Inflammatory macrophage treated with lipopolysaccharide for 1 hour (primary cell): ENCODE data around the gene FUCA1.
"Not testable (repeated sequence)": the region's sequence is repeated elsewhere in the genome, so short reads cannot be mapped to it uniquely, and the experiment has no call there.

ENCODE experiments used
- DNase-seq, 2 donors: peaks; one replicate each; pipeline ENCODE4 v3.0.0-alpha.2; 2020 to 2022

The FUCA1 gene

DNA sequence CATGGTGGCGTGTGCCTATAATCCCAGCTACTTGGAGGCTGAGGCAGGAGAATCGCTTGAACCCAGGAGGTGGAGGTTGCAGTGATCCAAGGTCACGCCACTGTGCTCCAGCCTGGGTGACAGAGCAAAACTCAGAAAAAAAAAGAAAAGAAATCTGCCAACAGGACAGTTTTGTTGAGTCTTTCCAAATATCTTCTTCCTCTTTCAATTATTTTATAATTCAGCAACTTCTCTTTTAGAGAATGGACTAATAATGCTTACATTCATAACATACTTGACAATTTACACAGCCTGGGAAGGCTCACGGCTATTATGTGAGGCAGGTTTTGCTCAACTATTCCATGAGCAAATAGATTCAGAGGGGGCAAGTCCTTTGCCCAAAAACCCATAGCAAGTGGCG, 27.0 kb upstream of the FUCA1 start:
- DNase-seq = peak; percentile 74 to 84

- DNase-seq = no peak
Measured at GRCh38 chr1:23889074-23889473, 21.0 kb upstream of the FUCA1 start.

DNA sequence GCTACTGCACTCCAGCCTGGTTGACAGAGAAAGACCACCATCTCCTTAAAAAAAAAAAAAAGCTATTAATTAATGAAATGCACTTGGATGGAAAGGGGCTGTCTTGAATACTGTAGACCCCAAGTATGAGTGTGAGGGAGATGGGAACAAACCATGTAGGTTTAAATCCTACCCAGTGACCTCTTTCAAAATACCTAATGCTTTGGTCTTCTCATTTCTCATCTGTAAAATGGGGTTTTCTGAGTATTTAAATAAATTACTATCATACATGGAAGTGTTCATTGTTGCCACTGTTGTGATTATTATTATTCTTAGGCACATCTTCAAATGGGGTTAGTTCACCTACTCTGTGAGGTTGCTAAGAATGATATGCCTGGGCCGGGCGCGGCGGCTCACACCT, 17.1 kb upstream of the FUCA1 start:
- DNase-seq = no peak

DNA sequence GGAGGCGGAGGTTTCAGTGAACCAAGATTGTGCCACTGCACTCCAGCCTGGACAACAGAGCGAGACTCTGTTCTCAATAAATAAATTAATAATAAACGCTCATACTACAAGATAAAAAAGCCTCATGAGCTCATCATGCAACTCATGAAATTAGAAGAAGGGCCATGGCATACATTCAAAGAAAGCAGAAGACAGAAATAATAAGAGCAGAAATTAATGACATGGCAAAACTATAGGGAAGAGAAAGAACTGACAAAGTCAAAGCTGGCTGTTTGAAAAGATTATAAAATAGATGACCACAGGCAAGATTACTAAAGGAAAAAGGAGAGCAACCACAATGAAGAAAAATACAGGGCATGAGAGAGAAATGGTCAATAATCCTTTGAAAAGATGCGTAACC, 14.7 kb upstream of the FUCA1 start:
- DNase-seq = no peak

- DNase-seq = no peak
Measured at GRCh38 chr1:23879809-23880208, 11.7 kb upstream of the FUCA1 start.

DNA sequence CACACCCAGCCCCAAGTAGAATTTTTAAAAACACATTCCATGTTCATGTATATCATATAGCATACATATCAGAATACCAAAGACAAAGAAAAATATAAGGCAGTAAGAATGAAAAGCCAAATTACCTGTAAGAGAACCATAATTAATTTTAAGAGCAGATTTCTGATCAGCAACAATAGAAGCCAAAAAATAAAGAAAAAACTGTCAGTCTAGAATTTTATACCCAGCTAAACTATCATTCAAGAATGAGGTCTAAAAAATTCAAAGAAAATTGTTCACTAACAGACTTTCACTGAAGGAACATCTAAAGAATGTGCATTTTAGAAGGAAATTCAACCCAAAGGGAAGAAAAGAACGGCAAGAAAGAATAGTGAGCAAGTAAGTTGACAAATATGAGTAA, 10.6 kb upstream of the FUCA1 start:
- no peak for DNase-seq

- no peak for DNase-seq
Measured at GRCh38 chr1:23875382-23875781, 7.3 kb upstream of the FUCA1 start.

- DNase-seq = no peak
Measured at GRCh38 chr1:23872421-23872820, 4.3 kb upstream of the FUCA1 start.

GRCh38 chr1:23869051-23869450, 961 bp upstream of the FUCA1 start:
- peak; percentile 42 to 63 for DNase-seq

- DNase-seq = peak in 1 of 2 donors; percentile 6
Measured at GRCh38 chr1:23868557-23869016, 497 bp upstream of the FUCA1 start.

DNA sequence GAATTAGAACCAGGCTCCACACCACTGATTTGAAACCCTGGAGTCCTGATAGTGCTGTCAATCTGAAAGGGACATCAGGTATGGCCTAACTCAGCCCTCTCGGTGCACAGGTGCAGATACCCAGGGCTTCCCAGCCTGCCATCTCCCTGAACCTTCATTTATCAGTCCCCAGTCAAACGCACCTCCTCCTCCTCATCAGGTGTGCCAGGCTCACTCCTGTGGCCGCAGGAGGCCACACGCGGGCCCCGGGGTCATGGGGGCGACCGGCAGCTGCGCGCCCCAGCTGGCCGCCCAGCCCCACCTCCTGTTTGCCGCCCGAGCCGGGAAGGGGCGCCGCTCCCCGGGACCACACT, 572 bp downstream of the FUCA1 start:
- DNase-seq = no peak

DNA sequence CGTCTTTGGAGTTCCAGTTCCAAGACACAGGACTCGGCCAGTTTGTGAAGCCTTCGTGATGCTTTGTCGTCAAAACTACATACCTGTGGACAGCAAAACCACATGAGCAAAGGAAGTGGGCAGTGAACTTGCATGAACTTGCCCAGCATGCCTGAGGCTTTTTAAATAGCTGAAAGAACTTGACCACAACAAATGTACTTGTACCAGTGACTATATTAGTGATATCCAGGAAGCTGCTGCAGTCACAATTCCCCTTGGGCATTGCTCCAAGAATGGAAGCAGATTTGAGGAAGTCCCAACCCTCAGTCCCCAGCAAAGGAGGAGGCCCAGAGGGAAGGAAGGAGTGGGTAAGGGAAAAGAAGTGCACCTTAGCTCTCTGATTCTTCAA, 2.6 kb downstream of the FUCA1 start:
- DNase-seq = peak; percentile 42 to 51

GRCh38 chr1:23864801-23865542, 3.1 kb downstream of the FUCA1 start:
- no peak for DNase-seq

GRCh38 chr1:23862640-23863039, 5.5 kb downstream of the FUCA1 start:
- DNase-seq = no peak

DNA sequence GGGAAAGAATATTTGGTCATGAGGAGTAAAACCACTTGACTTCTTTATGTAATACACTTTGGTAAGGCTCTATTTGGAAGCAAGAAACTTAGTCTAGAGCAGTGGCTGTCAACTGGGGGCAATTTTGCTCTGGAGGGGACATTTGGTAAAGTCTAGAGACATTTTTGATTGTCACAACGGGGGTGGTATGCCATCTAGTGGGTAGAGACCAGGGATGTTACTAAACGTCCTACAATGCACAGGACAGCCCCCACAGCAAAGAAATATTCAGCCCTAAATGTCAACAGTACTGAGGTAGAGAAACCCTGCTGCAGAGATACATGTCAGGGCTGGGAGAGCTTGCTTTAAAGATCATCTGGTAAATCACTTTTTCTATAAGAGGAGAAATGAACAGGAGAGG, 13.5 kb downstream of the FUCA1 start:
- no peak for DNase-seq

GRCh38 chr1:23853124-23853523, 15.0 kb downstream of the FUCA1 start:
- not testable (repeated sequence) for DNase-seq

DNA sequence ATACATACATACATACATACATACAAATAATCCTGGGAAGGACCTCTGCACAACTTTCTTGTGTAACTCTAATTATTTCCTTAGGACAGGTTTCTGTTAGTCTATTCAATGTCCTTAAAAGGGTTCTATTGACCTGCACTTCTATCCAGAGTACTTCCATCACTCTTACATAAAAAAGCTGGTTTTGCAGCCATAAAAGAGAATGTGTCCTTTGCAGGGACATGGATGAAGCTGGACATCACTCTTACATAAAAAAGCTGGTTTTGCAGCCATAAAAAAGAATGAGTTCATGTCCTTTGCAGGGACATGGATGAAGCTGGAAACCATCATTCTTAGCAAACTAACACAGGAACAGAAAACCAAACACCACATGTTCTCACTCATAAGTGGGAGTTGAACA, 16.7 kb downstream of the FUCA1 start:
- not testable (repeated sequence) for DNase-seq

DNA sequence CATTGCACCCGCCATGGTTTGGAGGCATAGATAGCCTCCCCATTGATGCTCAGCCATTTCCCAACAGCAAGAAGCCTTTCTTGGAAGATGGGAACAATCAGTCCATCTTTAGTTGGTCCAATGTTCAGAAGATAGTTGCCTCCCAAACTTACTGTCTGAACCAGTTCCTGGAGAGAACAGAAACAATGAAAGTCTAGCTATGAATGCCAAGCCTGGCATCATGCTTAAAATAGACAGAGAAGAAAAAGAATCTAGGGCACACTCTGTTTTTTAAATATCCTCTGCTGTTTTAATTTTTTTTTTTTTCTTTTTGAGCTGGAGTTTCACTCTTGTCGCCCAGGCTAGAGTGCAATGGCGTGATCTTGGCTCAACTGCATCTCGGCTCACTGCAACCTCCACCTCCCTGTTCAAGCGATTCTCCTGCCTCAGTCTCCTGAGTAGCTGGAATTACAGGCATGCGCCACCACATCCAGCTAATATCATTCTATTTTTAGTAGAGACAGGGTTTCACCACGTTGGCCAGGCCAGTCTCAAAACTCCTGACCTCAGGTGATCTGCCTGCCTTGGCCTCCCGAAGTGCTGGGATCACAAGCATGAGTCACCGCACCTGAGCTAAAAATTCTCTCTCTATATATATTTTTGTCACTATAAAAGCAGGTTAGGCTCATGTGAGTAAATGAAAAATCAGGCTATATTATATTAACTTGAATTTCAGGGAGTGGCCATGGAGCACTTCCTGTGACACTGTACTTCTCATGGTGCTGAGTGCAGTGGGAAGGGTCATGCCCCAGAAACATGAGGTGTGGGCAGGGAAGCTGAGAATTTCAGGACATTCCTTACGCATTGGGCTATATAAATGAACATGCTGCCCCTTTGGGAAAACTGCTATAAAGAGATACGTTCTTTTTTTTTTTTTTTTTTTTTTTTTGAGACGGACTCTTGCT, 19.1 kb downstream of the FUCA1 start:
- DNase-seq = no peak

GRCh38 chr1:23847482-23848095, 20.5 kb downstream of the FUCA1 start:
- DNase-seq = not testable (repeated sequence)

DNA sequence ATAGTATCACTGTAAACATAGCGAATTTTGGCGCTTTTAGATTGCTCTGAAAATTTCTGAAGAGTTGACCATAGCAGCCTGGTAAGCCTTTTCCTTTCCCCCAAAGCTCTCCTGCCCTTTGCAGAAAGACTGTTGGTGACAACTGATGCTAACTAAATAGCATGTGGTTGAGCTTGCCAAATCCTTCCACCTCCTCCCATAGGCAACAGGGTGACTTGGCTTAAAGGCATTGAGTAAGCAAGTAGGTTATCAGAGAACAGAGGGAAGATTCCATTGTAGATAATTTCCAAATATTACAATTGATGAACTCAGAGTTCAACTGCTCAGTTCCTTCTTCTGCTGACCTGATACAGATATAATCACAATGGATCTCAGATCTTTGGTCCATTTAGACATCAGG, 22.9 kb downstream of the FUCA1 start:
- DNase-seq = peak in 1 of 2 donors; percentile 52

DNA sequence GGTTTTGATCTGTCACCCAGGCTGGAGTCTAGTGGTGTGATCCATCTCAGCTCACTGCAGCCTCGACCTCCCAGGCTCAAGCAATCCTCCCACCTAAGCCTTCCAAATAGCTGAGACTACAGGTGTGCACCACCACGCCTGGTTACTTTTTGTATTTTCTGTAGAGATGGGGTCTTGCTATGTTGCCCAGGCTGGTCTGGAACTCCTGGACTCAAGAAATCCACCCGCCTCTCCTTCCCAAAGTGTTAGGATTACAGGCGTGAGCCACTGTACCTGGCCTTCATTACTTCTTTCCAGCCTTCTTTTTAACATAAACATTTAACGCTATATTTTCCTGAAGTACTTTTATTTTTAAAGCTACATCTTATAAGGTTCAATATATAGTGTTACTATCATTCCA, 24.4 kb downstream of the FUCA1 start:
- DNase-seq = no peak

- peak; percentile 57 to 73 for DNase-seq
Measured at GRCh38 chr1:23838401-23838866, 29.7 kb downstream of the FUCA1 start.

- DNase-seq = no peak
Measured at GRCh38 chr1:23837908-23838307, 30.2 kb downstream of the FUCA1 start.

DNA sequence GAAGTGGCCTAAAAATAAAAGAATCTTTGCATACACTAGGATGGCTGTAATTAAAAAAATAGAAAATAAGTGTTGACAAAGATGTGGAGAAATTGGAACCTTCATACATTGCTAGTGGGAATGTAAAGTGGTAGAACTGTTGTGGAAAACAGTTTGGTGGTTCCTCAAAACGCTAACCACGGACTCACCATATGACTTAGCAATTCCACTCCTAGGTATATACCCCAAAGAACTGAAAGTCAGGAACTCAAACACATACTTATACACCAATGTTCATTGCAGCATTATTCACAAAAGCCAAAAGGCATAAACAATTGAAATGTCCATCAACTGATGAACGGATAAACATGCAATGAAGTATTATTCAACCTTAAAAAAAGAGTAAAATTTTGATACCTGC, 32.1 kb downstream of the FUCA1 start:
- DNase-seq = no peak
